ENCODE results near the gene DYRK2.

The DYRK2 gene

GRCh38 chr12:67709367-67709954, 60.9 kb downstream of the DYRK2 start:
- DNase-seq: no peak

DNA sequence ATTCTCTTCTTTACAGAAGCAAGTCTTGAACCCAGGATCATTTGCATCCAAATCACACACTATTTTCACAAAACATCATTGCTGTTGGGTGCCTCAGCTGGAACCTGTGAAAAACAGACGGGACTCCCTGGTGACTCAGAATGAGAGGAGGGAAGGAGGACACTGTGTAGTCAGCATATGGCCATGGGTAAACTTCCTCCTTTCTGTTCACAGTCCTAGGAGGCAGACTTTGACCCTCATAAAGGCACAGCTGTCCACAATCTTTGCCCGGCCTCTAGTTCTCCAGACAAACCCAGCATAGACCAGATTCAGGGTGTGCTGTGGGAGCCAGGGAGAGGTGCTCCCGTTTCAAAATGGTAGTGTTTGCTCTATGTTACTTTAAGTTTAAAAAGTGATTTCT, 62.0 kb downstream of the DYRK2 start:
- peak; percentile 80 for DNase-seq

DNA sequence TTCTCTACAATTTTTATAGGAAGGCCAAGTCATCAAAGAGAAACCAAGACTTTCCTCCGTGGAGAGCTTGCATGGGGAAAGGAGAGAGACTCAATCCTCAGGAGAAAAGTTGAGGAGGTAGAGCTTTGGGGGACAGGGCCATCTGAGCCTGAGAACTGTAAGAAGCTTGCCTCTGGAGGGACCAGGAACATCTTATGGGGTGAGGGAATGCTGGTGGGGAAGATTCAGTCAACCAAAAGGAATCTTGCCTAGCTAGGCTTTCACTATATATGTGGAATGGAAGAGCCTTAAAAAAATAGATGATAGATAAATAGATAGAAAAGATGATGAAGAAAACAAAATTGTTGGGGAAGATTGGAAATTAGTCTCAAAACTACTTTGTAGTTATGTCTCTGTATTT, 63.5 kb downstream of the DYRK2 start:
- DNase-seq: no peak

- DNase-seq: no peak
Measured at GRCh38 chr12:67714648-67715047, 66.1 kb downstream of the DYRK2 start.

Measured in suppressor macrophage treated with lipopolysaccharide for 4 hours (primary cell).